LNCaP clone FGC (cell line): ENCODE data around the gene DNAAF5.

Experiments used
- DNase-seq: peaks from one replicate; pipeline ENCODE4 v3.0.0-alpha.2; 2011; ENCODE audit warnings: low read depth
- H3K4me3 ChIP-seq: 2 replicates; pipeline ENCODE4 v1.5.1; 2011; ENCODE audit warnings: mild to moderate bottlenecking, low read depth, low read length, control low read depth
- CTCF ChIP-seq: IDR thresholded peaks from 2 replicates; pipeline ENCODE4 v1.5.1; 2012; ENCODE audit warnings: mild to moderate bottlenecking; ENCODE audit not compliant: control insufficient read depth, insufficient read depth; ENCODE audit errors: extremely low read depth

Gene DNAAF5

DNA sequence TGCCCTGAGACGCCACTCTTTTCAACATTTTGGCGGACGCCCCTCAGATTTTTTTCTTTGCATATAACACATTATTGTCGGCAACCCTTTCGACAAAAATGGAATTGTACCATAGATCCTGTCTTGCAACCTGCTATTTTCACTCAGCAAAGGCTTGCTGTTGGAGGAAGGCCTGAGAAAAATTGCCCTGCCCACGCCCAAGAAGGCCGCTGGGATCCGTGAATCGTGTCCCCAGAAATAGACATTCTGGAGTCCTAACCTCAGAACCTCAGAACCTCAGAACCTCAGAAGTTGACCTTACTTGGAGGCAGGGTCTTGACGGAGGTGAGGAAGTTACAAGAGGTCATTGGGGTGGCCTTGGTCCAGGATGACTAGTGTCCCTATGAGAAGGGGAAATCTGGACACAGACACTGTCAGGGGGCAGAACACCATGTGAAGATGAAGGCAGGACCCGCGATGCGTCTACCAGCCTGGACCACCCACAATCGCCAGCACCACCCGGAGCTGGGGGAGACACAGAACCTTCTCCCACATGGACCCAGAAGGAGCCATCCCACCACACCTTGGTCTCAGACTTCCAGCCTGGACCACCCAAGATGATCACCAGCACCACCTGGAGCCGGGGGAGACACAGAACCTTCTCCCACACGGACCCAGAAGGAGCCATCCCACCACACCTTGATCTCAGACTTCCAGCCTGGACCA is 19.1 kb upstream of the DNAAF5 start:
- no peak for DNase-seq
- TF ChIP-seq CTCF, result no peak

GRCh38 chr7:710161-710560 is 16.3 kb upstream of the DNAAF5 start:
- TF ChIP-seq CTCF, result no peak
- no peak overlapping the region for H3K4me3 ChIP-seq
- no peak for DNase-seq

More for the DNA sequence above, 19.1 kb upstream of the DNAAF5 start:
- H3K4me3 ChIP-seq, result no peak overlapping the region

GRCh38 chr7:711093-711921 is 15.2 kb upstream of the DNAAF5 start:
- H3K4me3 ChIP-seq, result no peak overlapping the region
- no peak for TF ChIP-seq CTCF
- no peak for DNase-seq

GRCh38 chr7:711922-712380 is 14.5 kb upstream of the DNAAF5 start:
- H3K4me3 ChIP-seq, result no peak overlapping the region
- TF ChIP-seq CTCF, result no peak
- DNase-seq, result no peak

DNA sequence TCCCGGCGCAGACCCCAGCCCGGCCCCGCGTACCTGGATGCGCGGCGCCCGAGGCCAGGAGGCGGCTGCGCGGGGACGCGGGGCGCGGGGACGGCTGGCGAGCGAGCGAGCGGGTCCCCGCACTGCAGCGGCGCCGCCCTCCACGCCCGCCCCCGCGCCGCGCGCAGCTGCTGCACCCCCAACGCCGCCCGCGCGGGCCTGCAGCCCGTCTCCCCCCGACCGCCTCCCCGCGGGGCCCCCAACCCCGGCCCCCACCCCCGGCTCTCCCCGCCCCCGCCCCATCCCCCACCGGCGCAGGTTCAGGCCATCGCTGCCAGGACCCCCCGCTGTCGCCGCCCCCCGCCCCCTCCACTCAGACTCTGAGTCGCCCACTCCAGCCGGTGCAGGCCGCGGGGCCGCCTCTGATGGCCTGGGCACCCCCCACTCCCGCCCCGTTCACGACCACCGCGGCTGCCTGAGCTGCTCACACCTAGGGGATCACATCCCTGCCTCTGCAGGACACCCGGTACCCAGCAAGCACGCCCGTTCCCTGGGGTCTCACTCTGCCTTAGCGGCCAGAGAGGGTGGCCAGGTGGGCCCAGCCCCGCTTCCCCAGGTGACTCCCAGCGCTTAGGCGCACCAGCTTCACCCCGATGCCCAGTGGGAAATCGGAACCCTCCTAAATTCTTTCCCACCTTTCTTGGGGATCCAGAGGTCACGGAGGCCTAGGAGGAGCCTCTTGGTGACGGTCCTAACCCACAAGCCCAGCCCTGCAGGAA is 13.9 kb upstream of the DNAAF5 start:
- DNase-seq, result no peak
- H3K4me3 ChIP-seq, result no peak overlapping the region
- TF ChIP-seq CTCF, result no peak

- DNase-seq, result no peak
- TF ChIP-seq CTCF, result no peak
- no peak overlapping the region for H3K4me3 ChIP-seq
These were observed 13.4 kb upstream of the DNAAF5 start for GRCh38 chr7:713139-713457.
